Stimulated activated CD8-positive, alpha-beta memory T cell treated with anti-CD3 and anti-CD28 coated beads, Interleukin-12 subunit alpha, Interleukin-12 subunit beta, amount 100 ng/mL, for 24 hours (primary cell): ENCODE measurements around the gene CAMTA1.
"Not testable (repeated sequence)": the region's sequence is repeated elsewhere in the genome, so short reads cannot be mapped to it uniquely, and the experiment has no call there.

Experiments
- DNase-seq: peaks from one replicate; pipeline ENCODE4 v3.0.0-alpha.2; 2020; ENCODE audit errors: extremely low read depth

The CAMTA1 gene

DNA sequence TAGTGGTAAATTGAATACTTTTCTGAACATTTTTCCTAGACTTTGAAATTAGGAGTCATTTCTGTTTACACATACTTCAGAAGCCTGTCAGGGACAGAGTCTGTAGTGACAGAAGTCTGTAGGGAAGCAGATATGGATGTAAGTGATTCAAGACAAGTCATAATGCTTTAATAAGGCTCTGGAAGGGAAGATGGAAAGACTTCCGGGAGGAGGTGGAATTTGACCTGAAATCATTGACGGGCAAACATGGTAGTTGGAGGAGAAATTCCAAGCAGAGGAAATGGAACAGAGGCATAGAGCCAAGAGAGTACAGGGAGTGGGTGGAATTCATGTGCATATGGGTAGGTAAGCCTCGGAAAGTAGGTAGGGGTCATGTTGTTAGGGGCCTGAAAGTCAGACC lies 22.5 kb downstream of the CAMTA1 start:
- no peak for DNase-seq

DNA sequence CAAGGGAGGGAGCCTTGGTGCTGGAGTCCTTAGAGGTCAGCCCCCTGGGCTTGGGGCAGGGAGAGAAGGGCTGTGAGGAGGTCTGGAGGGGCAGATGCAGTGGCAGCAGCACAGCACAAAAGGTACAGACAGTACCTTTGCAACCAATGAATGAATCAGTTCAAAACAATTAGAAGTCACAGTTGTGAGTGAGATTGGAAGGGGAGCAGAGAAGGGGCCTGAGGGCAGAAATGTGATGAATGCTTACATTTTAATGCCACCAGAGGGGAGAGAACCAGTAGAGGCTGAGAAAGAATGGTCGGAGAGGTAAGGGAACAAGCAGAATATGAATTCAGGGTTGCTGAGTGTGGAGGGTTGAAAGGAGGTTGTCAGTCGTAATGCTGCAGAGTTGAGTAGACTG lies 24.2 kb downstream of the CAMTA1 start:
- no peak for DNase-seq

DNA sequence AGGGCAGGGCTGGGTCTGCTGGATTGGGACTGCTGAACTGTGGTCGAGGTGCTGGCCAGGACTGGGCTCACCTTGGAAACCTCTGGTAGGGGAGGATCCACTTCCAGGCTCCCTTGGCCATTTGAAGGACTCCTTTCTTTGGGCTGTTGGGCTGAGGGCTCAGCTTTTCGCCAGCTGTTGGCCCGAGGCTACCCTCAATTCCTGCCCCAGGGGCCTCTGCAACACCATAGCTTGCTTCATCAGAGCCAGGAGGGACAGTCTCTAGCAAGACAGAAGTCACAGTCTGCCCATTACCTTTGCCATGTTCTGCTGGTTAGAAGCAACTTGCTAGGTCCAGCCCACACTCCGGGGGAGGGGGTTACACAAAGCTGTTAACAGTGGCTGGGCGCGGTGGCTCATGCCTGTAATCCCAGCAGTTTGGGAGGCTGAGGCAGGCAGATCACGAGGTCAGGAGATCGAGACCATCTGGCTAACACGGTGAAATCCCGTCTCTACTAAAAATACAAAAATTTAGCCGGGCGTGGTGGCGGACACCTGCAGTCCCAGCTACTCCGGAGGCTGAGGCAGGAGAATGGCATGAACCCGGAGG lies 25.0 kb downstream of the CAMTA1 start:
- DNase-seq: not testable (repeated sequence)

DNA sequence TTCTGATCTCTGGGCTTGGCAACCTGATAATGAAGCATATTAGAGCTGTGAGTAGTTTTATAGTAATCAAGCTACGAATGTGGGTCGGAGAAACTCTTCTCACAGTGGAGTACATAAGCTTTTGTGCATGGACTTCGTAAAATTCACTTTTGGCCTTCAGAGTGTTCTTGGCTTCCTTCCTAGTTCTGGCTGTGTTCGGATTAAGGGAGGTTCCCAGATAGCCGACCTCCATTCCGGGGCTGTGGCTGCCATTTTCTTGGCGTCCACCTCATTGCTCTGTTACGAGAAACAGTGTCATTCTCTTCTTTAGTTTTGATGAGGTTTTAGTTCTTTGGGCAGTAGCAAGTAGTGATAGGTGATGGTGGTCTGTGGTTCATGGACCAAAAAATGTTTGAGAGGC lies 26.3 kb downstream of the CAMTA1 start:
- no peak for DNase-seq

DNA sequence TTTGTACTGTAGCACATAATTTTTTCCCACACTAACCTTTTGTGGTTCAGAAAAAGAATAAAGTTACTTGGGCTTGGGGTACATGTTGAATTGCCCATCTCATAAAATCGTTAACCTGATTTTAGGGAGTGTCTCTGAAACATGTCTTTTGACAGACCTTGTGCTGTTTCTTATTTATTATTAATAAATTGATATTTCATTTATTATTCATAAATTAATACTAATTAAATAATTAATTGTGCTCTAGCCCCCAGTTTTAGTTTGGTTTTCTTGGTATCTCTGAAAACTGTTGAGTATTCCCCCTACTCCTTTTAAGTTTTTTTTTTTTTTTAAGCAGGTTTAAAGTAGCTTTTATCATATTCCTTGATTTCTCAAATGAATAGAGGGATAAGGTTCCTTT lies 27.9 kb downstream of the CAMTA1 start:
- DNase-seq: no peak

DNA sequence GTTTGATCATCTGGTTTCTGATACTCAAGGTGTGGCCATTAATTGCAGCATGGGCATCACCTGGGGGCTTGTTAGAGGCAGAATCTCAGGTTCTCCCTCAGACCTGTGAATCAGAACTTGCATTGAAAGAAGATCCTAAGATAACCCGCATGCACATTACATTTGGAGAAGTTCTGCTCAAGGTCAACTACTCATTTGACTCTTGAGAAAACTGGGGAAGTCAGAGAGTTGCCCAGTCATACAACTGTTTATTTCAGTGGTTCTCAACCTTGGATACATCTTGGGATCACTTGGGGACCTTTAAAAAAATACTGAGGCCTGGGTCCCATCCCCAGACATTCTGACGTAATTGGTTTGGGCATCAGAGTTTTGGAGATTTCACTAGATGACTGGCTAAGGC lies 30.5 kb downstream of the CAMTA1 start:
- DNase-seq: no peak

DNA sequence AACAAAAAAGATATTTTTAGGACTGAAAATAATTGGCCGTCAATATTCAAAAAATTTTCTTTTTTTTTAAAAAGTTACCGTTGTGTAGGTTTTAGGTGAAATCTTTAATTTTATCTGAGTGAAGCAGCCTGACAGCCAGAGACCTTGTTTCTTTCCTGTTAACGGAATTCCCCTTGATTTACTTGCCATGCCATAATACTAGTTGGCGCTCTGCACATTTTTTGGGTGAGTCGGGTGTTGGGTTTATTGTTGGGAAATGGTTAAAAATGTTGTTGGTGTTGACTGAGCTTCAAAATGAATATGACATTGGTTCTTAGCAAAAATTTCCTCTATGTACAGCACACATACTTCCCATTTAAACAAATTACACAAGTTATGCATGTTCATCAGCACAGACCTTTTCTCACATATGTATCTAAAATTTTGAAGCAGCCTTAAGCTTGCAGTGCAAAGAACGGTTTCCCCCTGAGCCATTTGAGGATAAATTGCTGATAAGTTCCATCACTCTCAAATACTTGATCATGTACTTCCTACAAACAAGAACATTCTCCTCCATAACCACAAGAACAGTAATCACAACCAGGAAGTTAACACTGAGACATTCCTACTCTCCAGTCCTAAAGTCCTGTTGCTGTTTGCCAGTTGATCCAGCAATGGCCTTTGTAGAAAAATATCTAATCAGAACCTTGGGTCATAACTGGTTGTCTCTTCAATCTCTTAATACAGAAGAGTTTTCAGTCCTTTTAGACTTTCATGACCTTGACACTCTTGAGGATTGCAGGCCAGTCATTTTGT lies 34.2 kb downstream of the CAMTA1 start:
- no peak for DNase-seq

DNA sequence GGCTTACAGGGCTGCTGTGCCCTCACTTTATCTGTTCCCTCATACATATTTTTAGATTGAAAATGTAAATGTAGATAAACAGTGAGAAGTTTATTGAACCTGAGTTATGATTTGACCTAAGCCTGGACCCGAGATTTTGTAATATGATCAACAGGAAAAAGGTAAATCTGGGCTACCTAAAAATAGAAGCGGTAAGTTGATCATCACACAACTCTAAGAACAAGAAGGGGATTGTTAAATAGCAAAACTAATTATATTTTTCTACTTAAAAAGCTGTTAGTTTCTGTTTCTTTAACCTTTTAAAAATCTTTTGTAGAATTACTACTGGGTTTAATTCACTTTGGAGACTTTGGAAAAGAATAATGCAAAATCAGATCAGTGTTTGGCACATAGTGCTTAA lies 35.6 kb downstream of the CAMTA1 start:
- no peak for DNase-seq

DNA sequence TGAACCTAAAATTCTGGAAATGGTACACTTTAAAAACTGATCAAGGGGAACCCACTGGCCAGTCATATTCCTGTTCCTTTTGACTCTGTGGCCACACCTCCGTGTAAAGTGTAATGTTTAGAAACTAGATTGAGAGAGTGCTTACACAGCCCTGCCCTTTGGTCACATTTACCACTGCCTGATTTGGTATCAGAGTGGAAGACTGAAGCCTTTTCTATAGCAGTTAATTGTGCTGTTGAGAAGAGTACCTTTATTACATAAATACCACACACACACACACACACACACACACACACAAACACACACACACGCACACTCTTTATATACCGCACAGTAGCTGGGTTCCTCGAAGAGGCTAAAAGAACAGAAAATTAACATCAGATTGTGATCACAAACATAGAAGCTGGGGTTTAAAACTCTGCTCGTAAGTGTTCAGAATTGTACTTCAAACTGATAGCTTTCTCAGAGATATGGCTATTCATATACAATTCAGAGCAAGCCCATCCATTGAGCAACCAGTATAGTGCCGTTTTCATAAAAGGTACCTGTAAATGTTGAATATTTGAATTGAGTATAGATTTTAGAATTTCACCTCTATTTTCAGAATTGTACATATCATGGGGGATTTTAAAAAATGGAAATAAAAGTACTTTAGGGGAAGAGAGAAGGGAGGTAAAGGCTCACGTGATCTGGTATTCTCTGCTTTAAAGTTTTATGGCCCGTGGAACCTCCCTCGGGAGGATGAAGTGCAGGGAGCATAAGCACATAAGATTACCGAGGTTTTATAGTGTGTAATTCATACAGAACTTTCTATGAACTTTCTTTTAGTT lies 37.5 kb downstream of the CAMTA1 start:
- no peak for DNase-seq

DNA sequence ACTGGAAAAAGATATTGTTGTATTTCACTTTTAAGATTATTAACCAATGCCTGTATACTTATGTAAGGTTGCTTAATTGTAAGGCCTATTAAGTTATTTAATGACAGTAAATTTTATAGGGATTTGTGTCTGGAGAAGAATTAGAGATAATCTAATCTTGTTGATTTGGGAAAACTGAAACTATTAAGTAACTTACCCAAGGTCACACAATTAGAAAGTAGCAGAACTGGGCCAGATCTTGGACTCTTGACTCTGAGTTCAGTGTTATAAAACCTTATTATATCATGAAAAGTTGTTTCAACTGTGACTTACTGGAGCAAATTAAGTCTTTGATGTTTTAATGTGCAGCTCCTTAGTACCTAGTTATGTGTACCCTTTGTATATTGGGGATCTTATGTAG lies 38.5 kb downstream of the CAMTA1 start:
- DNase-seq: no peak

DNA sequence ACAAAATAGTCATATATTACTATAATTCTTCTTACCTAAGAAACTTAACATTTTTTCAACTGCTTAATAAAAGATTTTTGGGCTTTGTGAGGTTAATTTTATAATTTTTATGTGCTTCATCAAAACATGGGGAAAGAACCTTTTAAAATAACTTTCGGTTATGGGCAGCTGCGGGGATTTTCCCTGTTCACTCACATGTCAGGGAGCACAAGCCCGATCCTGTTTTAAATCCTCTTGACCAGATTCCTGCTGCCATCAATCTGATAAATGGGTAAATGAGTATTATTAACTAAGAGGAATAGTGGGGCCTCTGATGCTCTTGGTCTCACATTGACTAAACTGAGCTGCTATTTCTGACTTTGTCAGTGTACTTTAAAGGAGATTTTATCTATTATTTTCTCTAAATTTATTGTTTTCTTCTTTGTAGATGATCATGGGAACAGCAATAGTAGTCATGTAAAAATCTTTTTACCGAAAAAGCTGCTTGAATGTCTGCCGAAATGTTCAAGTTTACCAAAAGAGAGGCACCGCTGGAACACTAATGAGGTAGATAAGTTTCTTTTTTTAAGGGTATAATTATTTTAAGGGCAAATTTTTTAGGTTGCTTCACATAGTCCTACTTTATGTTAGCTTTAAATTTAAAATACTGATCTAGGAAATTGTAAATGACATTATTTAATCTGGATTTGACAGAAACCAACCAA lies 39.6 kb downstream of the CAMTA1 start:
- DNase-seq: no peak

DNA sequence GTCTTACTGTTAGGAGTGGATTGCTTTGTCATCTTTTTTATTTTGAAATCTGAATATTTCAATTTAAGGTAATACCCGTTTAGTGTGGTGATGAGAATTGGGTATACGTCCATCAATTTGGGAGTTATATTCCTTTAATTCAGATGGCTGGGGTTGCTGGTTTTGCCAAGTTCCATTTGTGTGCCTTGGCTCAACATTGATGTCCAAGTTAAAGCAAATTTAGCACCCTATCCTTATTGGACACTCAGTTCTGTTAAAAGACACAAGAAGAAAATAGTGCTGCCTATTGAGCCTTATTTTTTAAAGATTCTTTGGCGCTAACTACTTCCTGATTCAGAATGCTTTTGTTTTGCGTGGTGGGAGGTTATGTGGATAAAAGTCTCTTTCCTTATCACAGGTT lies 40.6 kb downstream of the CAMTA1 start:
- DNase-seq: no peak

DNA sequence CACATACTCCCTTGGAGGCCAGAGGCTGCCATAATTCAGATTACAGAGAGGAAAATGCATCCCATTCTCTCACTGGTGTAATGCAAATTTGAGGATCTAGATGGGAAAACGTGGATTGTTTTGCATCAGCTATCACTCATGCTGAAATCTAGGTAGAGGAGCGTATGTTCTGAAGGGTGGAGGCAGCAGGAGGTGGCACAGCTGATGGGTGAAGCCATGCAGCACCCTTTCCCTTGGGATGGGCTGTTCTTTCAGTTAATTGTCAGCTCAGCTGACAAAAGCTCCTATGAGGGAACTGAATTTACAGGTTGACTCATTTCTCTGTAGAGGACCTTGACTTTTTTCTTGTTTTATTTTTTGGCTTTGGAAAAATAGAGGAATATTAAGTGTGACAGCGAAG lies 41.8 kb downstream of the CAMTA1 start:
- DNase-seq: no peak

DNA sequence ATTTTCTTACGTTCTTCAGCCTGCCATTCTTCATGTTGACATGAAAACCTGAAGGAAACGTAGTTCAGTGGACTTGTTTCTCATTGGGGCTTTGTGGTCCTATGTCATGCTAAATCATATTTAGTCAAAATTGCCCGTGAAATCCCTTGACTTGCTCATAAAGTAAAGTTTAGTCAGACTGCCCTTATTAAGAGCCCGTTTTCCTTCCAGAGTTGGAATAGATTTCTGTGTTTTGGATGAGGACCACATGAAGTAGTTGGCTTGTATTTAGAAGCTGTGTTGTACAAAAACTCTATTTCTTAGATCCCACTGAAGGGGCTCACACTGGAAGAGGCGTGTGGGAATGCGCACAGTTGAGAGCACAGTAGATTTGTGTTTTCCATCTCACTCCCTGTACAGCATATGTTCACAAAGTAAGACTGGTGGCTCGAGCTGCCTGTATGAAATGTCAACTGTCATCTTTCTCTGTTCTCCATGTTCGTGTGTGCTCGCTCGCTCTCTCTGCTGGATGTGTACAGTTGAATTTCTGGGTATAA lies 42.4 kb downstream of the CAMTA1 start:
- DNase-seq: no peak

DNA sequence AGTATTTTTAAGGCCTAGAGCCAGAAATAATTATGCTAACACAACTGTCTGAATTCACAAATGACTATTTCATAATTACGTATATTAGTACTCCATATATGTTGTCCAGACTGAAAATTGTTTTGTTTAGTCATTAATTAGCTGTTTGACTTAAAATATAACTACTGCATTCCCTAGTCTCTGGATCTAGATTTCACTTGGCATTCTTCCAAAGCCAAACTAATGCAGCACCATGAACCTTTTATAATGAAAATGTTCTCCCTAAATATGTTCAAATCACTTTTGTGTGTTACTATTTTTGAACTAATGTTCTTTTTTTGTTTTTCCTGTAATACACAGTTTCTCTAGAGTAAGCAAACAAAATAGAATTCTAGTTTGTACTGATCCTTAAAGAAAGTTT lies 46.1 kb downstream of the CAMTA1 start:
- DNase-seq: no peak

DNA sequence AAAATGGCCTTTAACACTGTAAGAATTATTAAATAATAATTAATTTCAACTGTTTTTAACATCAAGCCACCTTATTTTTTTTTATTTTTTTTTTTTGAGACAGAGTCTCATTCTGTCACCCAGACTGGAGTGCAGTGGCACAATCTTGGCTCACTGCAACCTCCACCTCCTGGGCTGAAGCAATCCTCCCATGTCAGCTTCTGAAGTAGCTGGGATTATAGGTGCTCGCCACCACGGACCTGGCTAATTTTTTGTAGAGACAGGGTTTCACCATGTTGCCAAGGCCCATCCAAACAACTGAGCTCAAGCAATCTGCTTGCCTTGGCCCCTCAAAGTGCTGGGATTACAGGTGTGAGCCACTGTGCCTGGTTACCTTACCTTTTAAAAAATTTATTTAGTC lies 46.8 kb downstream of the CAMTA1 start:
- not testable (repeated sequence) for DNase-seq

DNA sequence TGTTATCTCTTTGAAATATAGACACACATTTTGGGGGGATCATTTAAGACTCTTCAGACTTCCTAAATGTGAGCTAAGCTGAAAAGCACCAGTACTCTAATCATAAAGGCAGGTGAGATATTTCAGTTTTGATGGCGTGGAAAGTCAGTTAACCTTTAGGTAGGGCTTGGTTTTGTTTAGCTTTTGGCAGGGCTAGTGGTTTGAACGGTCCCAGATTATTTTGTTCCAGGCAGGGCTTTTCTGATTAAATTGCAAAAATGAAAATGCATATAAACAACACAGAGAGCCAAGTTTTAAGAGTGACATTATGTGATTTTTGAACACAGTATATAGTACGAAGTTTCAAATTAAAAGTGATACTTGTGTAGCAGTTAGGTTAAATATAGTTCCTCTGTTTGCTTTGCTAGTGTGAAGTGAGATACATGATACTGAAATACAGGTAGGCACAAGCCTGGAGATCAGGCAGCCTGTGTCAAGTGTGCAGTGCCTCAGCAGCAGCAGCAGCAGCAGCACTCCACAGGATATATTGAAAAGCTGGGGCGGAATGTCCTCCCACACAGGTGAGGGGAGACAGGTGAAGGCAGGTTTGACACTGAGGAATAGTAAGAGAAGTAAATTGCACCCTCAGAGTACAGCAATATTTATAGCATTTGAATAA lies 47.4 kb downstream of the CAMTA1 start:
- DNase-seq: no peak

DNA sequence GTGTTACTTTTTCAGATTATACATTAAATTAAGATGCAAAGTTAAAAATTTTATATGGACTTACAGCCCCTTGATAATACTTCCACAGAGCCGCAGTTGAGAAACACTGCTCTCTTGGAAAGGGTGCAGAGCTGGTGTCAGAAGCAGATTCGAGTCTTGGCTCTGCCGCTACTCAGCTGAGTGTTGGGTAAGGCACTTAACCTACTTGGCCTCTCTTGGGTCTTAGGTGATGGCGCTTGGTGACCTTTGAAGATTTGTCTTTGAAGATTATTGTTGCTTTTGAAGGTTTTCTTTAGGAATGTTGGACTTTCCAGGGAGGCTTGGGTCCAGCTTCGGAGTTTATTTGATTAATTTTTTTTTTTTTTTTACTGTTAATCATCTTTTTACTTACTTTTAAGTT lies 48.5 kb downstream of the CAMTA1 start:
- no peak for DNase-seq

DNA sequence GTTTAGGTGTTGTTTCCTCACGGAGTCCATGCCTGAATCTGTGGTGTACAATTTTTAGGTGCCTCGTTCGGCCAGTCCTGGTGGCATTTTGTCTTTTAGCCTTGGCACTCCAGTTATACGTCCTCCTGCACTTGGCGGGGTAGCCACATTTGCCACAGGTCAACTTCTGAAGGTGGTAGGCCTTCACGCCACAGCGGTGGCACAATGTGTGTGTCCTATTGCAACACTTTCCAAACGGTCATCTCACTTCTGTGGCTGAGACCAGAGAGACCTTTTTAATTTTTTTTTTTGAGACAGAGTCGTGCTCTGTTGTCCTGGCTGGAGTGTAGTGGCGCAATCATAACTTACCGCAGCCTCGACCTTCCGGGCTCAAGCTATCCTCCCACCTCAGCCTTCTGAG lies 49.1 kb downstream of the CAMTA1 start:
- DNase-seq: no peak

DNA sequence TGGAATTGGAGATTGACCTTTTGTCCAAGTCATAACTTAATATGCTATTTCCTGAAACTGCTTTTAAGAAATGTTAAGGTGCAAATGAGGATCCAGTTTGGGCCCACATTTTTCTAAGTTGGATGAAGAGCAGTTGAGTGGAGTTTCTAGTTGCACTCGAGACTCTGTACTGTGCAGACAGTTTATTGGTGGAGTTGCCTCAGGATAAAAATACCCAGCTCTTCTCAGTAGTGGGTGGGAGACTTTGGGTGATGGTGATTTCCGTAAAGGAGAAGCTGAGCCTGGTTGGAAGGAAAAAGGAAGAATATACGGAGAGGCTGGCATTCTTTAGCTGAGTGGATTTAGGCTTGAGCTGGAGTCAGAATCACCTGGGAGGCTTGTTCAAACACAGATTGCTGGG lies 49.9 kb downstream of the CAMTA1 start:
- DNase-seq: no peak

DNA sequence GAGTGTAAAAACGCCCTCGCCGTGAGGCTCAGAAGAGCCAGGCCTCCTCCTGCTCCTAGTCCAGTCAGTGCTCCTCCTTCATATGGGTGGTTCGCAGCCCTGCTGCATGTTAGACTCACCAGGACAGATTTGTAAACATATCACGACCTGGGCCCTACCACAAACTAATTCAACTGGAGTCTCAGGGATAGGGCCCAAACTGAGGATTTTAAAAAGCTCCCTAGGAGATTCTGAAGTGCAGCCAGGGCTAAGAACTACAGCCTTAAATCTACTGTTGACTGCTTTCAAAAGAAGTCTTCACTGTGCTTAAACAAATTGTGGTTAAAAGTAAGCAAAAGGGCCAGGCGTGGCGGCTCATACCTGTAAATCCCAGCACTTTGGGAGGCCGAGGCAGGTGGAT lies 57.0 kb downstream of the CAMTA1 start:
- no peak for DNase-seq
